ENCODE measurements around the gene WDR83.
"Not testable (repeated sequence)": the region's sequence is repeated elsewhere in the genome, so short reads cannot be mapped to it uniquely, and the experiment has no call there.

The WDR83 gene

DNA sequence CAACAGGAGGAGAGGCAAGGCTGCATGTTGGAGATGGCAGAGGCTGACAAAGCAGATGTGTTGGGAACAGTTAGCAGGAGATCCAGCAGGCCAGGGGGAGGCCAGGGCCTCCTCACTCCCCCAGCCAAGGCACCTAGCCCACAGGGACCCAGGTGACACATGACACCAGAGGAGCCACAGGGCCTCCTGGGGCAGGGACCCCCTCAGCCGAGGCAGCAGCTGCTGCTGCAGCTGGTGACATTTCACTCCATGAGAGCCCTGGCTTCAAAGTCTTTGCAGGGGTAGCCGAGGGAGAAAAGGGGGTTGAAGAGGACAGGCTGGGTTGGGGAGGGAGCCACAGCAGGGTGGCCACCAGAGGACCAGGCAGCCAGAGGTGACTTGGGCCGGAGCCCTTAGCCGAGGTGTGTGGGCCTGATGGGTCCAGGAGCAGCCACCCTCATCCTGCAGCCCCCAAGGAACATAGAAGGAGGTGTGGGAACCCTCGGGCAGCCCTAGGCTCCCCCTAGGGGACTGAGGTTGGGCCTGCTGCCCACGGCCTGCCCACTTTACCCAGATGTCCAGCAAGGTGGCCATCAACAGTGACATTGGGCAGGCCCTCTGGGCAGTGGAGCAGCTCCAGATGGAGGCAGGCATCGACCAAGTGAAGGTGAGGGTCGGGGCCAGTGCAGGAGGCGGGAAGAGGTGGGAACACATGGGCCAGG lies 21.0 kb downstream of the WDR83 start, which contains the start of gene GNG14:
TSS of gene GNG14 (plus strand) at position 503 of the 701 bp plus-strand sequence. CDS start at position 554, 51 bp downstream.
- no peak for DNase-seq (ENCODE audit: low spot score)

DNA sequence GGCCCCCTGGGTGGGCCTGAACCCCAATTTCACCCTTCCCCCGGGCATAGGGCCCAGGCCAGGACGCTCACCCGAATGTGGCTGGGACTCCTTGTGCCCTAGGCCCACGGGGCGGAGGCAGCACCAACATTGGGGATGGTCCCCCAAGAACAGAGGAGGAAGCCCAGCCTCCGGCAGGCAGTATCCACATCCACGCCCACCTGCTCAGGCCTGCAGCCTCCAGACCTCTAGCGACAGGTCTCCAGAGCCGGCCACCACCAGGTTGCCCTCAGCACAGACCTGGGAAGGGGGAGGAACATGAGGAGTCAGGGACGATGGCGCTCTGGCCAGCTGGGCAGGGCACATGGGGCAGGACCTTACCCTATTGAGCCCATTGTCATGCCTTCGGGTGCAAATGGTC lies 22.4 kb downstream of the WDR83 start:
- no peak for DNase-seq (ENCODE audit: low spot score)

DNA sequence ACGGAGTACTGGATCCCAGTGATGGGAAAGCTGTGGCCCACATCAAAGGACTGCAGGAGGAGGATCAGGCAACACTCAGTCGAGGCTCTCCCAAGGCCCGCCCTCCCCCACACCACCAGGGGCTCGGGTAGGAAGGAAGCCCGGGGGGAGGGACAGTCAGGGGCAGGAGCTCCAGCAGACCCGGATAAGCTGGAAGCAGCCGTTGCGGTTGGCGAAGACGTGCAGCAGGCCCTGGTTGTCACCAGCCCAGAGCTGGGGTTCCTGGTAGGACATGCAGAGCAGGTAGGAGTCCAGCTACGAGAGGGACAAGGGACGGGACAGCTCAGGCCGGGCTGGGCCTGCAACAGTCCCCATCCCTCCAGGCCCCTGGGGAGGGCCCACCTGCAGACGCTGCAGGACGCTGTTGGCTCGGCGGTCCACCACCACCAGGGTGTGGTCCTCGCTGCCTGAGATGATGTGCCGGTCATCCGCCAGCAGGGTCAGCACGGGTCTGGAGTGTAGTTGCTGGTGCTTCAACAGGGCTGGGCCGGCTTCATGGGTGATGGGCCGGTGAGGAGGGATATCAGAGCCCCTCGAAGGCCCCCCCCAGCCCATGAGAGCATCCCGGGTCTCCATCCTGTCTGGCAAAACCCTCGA lies 23.1 kb downstream of the WDR83 start:
- DNase-seq (ENCODE audit: low spot score), result no peak

DNA sequence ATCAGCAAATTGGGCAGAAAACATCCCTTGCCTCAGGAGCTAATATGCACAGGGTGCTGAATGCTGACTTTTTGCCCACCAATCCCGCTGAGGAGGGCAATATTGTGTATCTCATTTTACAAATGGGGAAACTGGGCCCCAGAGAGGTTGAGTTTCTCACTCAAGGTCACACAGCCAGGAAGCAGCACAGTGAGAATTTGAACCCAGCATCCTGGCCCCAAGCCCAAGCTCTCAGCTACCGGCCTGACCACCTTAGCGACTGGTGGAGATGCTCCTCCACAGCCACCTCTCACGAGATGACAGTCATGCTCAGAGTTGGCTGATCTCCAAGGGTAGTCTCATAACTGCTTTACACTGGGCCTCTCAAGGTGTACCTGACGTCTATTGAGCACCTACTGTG lies 26.4 kb downstream of the WDR83 start:
- no peak for DNase-seq (ENCODE audit: low spot score)

DNA sequence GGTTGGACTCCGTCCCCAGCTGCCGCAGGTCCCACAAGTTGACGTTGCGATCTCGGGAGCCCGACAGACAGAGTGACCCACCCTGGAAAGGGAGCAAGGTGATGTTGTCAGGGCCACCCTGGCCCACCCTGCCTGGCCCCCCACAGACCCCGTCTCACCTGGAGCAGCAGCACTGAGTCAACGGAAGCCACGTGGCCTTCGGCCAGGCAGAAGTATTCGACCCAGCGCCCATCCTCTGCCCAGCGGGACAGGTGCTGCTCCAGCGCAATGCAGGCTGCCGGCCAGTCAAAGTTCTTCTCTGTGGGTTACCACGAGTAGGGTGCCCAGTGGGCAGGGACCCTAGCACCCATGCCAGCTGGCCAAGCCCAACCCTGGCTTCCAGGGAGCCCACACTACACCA lies 28.0 kb downstream of the WDR83 start:
- DNase-seq (ENCODE audit: low spot score), result no peak

DNA sequence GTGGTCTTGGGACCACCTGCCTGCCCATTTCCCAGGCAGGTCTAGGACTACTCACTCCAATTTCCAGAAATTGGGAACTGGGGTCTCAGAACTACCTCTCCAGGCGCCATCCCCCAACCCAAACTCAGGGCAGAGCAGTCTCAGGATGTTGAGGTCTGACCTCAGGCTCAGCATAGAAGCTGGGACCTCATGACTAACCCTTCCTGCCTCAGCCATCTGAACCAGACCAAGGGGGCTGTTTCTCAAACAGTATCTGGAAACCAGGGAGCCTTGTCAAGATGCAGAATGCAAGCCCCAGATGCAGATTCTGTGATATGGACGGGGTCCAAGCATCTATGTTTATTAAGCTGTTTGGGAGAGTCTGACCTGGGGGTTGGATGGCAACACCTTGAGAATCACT lies 28.5 kb downstream of the WDR83 start:
- DNase-seq (ENCODE audit: low spot score), result no peak

DNA sequence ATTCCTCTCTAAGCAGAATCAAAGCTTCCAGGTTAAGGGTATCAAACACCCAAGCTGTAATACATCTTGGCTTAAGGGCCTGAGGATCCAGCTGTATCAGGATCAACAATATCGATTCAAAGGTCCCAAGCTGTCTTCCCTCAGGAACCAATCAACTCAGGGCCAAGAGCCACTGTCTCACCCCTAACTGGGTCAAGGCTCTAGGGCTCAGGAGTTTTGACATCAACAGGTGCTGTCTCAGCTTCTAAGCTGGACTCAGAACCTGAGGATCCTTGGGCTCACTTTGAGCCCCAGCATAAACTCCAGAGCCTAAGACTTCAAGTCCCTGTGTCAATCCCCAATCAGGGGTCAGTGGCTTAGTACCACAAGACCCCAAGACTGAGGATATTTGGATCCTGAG lies 28.9 kb downstream of the WDR83 start:
- DNase-seq (ENCODE audit: low spot score), result no peak

DNA sequence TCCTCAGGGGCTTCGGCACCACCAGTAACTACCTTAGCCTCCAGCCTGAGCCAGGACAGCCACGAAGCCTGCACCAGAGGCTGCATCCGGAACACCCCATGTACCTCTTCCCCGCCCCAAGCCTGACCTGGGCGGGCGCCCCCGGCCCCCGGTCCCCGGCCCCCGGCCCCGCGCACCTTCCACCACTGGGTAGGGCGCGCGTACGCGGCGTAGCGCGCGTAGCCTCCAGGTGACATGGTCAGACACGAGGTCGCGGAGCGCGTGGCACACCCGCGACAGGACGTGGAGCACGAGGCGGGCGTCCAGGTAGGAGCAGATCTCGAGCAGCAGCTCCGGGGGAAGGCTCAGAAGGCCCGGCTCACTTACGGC lies 29.4 kb downstream of the WDR83 start:
- DNase-seq (ENCODE audit: low spot score), result no peak

DNA sequence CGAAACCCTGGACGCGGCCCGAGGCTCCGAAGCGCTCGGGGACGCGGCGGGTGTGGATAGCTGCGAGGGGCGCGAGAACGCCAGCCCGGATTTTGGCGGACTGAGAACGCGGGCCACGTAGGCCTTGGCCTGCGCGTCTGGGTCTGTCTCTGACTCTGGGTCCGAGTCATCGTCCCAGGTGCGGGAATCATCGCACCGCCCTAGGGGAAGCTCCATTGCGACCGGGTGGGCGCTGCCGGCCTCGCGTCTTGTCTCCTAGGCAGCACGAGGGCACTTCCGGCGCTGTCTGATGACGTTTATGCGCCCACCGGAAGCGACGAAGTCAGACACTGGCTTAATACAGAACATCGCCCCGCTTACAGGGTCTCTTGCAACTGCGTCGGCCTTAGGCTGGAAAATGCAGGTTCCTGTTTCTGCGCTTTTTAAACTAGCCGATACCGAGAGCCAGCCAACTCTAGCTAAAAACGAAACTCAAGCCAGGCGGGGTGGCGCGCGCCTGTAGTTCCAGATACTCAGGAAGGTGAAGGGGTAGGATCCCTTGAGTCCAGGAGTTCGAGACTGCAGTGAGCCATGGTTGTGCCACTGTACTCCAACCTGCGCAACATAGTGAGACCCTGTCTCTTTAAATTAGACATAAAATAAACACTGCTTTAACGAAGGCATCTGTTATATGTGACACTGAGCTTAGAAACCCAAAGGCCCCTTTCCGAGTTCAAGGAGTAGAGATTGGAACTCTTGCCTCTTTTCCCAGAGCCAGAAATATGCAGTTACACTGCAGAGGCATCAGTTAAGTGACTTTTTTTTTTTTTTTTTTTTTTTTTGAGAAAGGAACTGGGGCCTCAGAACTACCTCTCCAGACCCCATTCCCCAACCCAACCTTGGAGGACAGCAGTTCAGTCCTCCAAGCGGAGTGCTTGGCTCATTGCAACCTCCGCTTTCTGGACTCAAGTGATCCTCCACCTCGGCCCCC lies 30.0 kb downstream of the WDR83 start, which contains the start of gene FBXW9:
TSS of gene FBXW9 (minus strand) at position 266 of the 970 bp plus-strand sequence. CDS start at position 216, 50 bp downstream.
- DNase-seq (ENCODE audit: low spot score), result peak; percentile 96

DNA sequence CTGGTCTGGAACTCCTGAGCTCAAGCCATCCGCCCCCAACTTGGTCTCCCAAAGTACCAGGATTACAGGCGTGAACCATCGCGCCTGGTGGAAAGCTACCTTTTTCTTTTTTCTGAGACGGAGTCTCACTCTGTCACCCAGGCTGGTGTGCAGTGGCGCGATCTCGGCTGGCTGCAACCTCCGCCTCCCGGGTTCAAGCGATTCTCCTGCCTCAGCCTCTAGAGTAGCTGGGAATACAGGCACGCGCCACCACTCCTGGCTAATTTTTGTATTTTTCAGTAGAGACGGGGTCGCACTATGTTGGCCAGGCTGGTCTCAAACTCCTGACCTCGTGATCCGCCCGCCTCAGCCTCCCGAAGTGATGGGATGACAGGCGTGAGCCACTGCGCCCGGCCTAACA lies 30.8 kb downstream of the WDR83 start:
- not testable (repeated sequence) for DNase-seq (ENCODE audit: low spot score)

DNA sequence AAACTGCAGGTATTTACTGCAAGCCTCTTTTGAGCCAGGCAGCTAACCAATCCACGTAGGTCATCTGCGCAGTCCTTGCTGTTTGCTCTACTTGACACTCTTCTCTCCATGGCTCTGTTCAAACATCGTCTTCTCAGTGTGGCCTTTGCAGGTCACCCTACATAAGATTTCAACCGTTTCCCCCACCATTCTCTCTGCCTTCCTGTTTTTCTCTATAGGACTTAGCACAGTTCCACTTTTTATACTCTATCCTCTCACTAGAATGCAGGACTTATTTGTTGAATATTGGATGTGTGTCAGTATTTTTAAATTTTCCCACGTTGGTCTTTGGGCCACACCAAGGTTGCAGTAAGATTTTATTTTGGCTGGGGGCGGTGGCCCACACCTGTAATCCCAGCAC lies 31.5 kb downstream of the WDR83 start:
- no peak for DNase-seq (ENCODE audit: low spot score)

DNA sequence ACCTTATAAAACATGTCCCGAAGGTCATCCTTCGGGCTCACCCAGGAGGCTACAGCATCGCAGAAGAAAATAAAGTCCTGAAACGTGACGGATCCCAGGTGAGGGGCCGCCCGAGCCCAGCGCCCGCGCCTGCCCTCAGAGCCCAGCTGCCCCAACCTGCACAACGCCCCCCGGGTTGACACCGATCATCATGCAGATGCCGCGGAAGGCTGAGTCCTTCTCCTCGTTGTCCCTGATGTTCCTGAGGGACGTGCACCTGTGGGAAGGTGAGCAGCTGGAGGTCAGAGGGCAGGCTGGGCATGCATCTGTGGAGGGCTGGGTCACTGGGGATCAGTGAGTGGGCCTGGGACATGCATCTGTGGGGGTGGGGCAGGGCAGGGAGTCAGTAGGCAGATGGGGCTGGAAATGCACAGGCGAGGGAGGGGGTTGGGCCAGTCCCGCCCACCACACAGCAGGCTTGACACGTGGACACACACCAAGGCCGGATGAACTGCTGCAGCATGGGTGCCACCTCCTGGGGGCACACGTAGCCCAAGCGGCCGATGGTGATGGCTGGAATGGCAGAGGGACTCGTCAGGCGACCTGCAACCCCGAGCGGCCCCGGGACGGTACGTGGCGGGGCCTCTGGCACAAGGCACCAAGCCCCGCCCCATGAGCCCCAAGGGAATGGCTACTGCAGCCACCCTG lies 35.1 kb downstream of the WDR83 start:
- no peak for DNase-seq (ENCODE audit: low spot score)

DNA sequence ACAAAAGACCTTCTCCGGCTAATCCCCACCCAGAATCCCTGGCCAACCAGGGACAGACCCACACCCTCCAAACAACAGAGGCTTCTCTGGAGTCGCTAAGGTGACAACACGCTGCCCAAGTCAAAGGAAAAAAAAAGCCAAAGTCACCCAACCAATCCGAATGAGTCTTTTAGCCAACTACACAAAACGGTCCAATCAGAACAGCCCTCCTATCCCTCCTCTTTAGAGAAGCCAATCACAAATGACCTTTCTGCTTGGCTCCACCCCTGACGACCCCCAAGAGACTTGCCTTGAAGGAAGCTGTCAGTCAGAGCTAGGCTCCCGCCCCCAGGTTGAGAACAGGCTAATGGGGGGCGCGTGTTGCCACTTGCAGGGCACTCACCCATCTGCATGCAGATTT lies 36.4 kb downstream of the WDR83 start:
- DNase-seq (ENCODE audit: low spot score), result no peak

DNA sequence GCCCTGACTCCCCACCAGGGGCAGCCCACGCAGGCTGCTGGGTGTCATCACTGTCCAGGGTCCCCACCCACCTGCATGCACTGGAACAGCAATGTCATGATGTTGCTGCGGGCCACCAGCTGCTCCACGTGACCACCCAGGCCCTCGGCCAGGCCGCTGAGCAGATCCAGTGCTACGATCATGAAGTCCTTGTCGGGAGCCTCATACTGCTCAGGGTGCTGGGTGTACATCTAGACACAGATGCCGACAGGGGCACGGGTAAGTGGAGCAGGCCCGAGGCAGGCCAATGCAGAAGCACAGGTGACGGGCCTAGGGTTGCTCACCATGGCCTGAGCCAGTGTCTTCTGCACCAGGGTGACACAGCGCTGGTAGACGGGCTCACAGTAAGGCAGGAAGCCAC lies 38.6 kb downstream of the WDR83 start:
- no peak for DNase-seq (ENCODE audit: low spot score)

DNA sequence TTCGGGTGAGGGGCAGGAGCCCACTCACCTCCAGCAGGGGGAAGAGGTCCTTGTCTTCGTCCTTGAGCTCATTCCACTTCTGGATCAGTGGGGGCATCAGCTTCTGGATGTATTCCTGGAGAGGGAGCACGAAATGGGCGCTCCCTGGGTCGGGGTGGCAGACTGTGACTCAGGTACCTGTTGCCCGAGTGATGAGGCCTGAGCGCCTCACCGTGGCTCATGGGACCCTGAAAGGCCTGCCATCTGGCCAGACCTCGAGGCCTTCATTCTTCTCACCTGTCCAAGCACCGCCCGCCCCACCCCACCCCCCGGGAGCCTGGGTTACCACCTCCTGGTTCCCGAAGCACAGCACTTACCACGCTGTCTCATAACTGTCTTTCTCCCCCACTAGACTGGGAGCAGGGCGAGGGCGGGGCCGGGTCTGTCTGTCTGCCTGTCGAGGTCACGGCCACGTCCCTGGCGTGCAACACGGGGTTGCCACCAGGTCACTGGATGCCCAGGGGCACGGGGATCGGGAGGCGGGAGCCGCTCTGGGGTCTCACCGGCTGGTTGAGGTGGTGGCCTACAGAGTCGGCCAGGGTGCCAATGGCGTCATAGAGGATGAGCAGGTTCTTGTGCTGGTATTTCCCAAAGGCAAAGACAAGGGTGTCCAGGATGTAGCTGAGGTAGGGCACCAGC lies 39.2 kb downstream of the WDR83 start:
- no peak for DNase-seq (ENCODE audit: low spot score)

DNA sequence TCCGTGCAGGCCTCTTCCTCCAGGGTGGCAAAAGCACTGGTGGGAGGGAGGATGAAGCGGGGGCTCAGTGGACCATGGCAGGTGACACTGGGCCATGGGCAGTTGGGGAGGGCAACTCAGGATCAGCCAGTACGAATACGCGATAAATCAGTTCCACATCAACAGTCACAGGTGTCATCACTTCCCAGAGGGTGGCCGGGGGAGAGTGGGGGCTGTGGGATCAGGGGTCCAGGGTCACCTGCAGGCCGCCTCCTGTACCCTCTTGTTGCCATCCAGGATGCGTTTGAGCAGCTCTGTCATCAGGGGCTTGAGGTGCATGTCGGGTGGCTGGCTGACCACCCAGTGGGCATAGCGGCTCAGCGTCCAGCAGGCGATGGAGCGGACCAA lies 39.7 kb downstream of the WDR83 start:
- no peak for DNase-seq (ENCODE audit: low spot score)

DNA sequence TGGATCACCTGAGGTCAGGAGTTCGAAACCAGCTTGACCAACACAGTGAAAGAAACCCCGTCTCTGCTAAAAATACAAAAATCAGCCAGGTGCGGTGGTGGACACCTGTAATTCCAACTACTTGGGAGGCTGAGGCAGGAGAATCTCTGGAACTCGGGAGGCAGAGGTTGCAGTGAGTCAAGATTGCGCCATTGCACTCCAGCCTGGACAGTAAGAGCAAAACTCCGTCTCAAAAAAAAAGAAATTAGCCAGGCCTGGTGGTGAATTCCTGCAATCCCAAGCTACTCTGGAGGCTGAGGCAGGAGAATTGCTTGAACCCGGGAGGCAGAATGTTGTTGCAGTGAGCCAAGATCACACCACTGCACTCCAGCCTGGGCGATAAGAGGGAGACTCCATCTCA lies 42.0 kb downstream of the WDR83 start:
- no peak for DNase-seq (ENCODE audit: low spot score)

DNA sequence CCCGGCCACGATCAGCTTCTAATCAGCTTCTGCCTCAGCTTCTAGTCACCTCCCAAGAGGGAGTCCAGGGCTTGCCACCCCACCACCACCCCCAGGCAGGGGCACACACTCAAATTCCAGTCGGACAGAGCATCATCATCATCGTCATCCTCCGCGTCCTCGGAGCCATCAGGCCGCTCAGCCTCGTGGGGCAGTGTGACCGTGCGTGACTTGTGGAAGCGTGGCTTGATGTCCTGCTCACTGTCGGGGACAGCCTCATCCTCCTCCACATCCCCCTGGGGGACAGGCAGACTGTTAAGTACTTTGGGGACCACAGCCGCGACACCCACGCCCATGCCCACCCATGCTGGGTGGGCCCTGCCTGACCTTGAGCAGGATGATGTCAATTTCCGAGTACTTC lies 44.6 kb downstream of the WDR83 start:
- no peak for DNase-seq (ENCODE audit: low spot score)

DNA sequence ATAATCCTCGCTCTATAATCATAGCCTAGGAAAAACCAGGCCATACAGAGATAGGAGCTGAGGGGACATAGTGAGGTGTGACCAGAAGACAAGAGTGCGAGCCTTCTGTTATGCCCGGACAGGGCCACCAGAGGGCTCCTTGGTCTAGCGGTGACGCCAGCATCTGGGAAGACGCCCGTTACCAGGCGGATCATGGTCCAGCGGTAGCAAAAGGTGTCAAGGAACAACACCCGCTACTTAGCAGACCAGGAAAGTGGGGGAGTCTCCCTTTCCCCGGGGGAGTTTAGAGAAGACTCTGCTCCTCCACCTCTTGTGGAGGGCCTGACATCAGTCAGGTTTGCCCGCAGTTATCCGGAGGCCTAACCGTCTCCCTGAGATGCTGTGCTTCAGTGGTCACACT lies 45.5 kb downstream of the WDR83 start:
- not testable (repeated sequence) for DNase-seq (ENCODE audit: low spot score)

DNA sequence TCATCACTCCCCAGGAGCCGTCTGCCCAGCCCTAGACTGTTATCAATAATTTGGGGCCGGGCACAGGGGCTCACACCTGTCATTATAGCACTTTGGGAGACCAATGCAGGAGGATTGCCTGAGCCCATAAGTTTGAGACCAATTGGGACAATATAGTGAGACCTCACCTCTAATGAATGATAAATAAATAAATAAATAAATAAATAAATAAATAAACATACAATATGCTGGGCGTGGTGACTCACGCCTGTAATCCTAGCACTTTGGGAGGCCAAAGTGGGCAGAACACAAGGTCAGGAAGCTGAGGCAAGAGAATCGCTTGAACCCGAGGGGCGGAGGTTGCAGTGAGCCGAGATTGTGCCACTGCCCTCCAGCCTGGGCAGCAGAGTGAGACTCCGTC lies 46.7 kb downstream of the WDR83 start:
- not testable (repeated sequence) for DNase-seq (ENCODE audit: low spot score)

DNA sequence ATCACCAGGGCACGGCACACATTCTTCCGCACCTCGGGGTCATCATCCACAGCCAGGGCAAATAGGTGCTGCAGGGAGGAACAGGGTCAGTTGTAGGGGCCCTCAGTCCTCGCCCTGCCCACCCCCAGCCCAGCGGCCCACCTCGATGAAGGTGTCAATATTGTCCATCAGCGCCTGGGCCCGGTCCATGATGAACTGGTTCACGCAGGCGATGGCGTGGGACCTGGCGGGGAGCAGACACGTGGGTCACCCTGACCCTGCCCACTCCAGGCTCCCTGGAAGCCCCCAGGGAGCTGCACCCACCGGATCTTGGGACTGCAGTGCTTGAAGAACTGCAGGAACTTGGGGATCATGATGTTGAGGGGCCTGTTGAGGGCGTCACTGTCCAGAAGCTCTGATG lies 48.5 kb downstream of the WDR83 start:
- no peak for DNase-seq (ENCODE audit: low spot score)

DNA sequence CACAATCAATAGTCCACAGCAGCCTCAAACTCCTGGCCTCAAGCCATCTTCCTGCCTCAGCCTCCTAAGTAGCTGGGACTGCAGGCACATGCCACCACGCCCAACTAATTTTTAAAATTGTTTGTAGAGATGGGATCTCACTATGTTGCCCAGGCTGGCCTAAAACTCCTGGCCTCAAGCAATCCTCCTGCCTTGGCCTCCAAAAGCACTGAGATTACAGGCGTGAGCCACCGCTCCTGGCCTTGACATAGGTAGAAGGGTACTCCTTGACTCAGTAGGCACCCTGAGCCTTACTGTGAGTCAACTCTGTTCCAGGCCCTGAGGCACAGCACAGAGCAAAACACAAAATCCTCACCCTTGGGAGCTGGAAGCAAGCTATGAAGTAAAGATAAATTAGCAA lies 49.3 kb downstream of the WDR83 start:
- DNase-seq (ENCODE audit: low spot score), result no peak

All from left forelimb (tissue), 1 donor.